ENCODE results near the gene CTSE. TPM values are rescaled to one million over a fixed set of nuclear protein-coding genes. Genes with fewer than 3 reads are reported as not detected.

Gene CTSE
- total and polyA plus RNA-seq, 2 donors (not counting 1 experiment from before 2014, with no cell fraction given) = not detected

DNA sequence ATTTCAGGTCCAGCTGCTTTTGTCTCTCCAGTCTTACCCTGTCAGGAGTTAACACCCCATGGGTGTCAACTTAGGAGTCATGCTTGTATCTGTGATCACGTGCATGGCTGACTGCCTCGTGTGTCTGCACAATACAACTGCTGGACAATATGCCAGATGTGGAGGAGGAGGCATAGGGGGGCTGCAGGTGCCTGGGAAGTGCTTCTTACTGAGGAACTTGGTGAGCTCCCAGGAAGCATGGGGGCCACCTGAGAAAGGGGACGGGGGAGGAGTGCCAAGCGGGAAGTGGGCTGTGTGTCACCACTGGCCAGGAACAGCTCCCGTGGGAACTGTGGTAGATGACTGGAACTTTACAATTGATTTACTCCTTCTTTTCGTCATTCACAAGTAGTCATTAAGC, 38.8 kb upstream of the CTSE start:
- H2AFZ ChIP-seq (ENCODE audit: insufficient read depth, low read depth, low read length, poor library complexity, severe bottlenecking) = no peak overlapping the region
- H3K27me3 ChIP-seq (replicated peaks in 1 of 4; ENCODE audit: control extremely low read depth in 1 of 4, control insufficient read depth in 3 of 4, insufficient read depth in 4 of 4, low read length in 3 of 4) = no peaks in the 10 kb centered on the region
- peaks cover 10 to 16% of the 10 kb centered on the region in 2 experiments for H3K36me3 ChIP-seq (replicated peaks in 1 of 2; ENCODE audit: control extremely low read depth in 1 of 2, control insufficient read depth in 1 of 2, extremely low read depth in 1 of 2, insufficient read depth in 2 of 2, low read length in 1 of 2)
- peak overlapping the region; percentile 71 for H3K27ac Mint-ChIP-seq
- no peak overlapping the region for H3K4me2 ChIP-seq (replicated peaks; ENCODE audit: low read depth, low read length, poor library complexity, severe bottlenecking)
- H3K9ac ChIP-seq (ENCODE audit: low read length) = no peak overlapping the region
- H3K27ac ChIP-seq (ENCODE audit: low read length in 2 of 2) = peak overlapping the region in 1 of 2 donors; percentile 23
- no peak overlapping the region for H3K4me3 ChIP-seq (ENCODE audit: control extremely low read depth in 1 of 5, extremely low read depth in 1 of 5, insufficient read depth in 1 of 5, low read depth in 2 of 5, low read length in 4 of 5)
- peaks cover 27% of the 10 kb centered on the region for H3K79me2 ChIP-seq (ENCODE audit: control insufficient read depth, insufficient read depth, low read length)
- ATAC-seq (ENCODE audit: low read depth) (no peak), DNase-seq (no peak)
- no peaks in the 10 kb centered on the region for H3K9me3 Mint-ChIP-seq (ENCODE audit: insufficient read depth)
- peaks cover 68% of the 10 kb centered on the region for H3K4me1 Mint-ChIP-seq
- intact Hi-C loops (cut with micrococcal nuclease) = no loop called here
- ChIA-PET CTCF (interaction anchor here (0.9 to 1.2 kb wide), 2 partner anchors 14 to 32 kb away, joined by 3 to 10 read pairs; no protein-coding TSS in a partner anchor), POLR2A (interaction anchor here (1.1 kb wide), 1 partner anchor 31 kb away, joined by 3 read pairs; no protein-coding TSS in a partner anchor)
- peaks cover 0 to 1% (median 0%) of the 10 kb centered on the region in 3 donors for H3K9me3 ChIP-seq (ENCODE audit: control extremely low read depth in 1 of 3, control insufficient read depth in 2 of 3, insufficient read depth in 1 of 3, low read length in 2 of 3)
- no peaks in the 10 kb centered on the region for H3K27me3 Mint-ChIP-seq
- 51% methylated on average over 3 of the region's 6 CpGs for WGBS (ENCODE audit: insufficient coverage)
- peaks cover 44 to 59% of the 10 kb centered on the region in 2 donors for H3K4me1 ChIP-seq (ENCODE audit: control insufficient read depth in 2 of 2, insufficient read depth in 2 of 2, low read length in 2 of 2)
- no peak overlapping the region for H3K4me3 Mint-ChIP-seq
- no peaks in the 10 kb centered on the region for H4K20me1 ChIP-seq (ENCODE audit: control insufficient read depth, insufficient read depth, low read length, poor library complexity, severe bottlenecking)
- TF ChIP-seq, protein P1, sequence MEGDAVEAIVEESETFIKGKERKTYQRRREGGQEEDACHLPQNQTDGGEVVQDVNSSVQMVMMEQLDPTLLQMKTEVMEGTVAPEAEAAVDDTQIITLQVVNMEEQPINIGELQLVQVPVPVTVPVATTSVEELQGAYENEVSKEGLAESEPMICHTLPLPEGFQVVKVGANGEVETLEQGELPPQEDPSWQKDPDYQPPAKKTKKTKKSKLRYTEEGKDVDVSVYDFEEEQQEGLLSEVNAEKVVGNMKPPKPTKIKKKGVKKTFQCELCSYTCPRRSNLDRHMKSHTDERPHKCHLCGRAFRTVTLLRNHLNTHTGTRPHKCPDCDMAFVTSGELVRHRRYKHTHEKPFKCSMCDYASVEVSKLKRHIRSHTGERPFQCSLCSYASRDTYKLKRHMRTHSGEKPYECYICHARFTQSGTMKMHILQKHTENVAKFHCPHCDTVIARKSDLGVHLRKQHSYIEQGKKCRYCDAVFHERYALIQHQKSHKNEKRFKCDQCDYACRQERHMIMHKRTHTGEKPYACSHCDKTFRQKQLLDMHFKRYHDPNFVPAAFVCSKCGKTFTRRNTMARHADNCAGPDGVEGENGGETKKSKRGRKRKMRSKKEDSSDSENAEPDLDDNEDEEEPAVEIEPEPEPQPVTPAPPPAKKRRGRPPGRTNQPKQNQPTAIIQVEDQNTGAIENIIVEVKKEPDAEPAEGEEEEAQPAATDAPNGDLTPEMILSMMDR (IDR thresholded peaks at IDR 0.05) = no peak
- TF ChIP-seq EZH2 (IDR thresholded peaks at IDR 0.05; ENCODE audit: borderline replicate concordance, insufficient read depth, low read depth, low read length, poor library complexity, severe bottlenecking) = no peak

DNA sequence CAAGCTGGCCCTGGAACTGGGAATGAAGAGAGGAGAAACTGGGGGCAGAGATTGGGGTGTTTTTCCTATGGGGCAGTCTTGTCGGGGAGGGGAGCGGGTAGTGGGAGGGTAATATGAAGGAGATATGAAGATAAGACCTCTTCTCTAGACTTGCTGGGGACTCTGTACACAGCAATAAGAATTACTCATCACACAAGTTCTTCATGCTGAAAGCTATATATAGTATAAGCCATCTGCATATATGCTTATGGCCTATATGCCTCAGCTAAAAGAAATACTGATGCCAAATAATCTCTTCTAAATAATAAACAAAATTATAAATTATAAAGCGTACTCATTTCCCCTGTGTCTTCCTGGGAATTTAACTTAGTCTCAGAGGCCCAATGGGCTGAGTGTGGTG, 37.1 kb upstream of the CTSE start:
- no peak for ATAC-seq (ENCODE audit: low read depth)
- H3K79me2 ChIP-seq (ENCODE audit: control insufficient read depth, insufficient read depth, low read length) = peaks cover 31% of the 10 kb centered on the region

More for the DNA sequence above, 37.1 kb upstream of the CTSE start:
- peaks cover 28 to 43% of the 10 kb centered on the region in 2 donors for H3K4me1 ChIP-seq (ENCODE audit: control insufficient read depth in 2 of 2, insufficient read depth in 2 of 2, low read length in 2 of 2)
- Mint-ChIP-seq H3K27me3 (no peaks in the 10 kb centered on the region), H3K27ac (peak overlapping the region; percentile 38), H3K9me3 (ENCODE audit: insufficient read depth) (no peaks in the 10 kb centered on the region), H3K4me1 (peaks cover 63% of the 10 kb centered on the region), H3K4me3 (no peak overlapping the region)
- peaks cover 10 to 16% of the 10 kb centered on the region in 2 experiments for H3K36me3 ChIP-seq (replicated peaks in 1 of 2; ENCODE audit: control extremely low read depth in 1 of 2, control insufficient read depth in 1 of 2, extremely low read depth in 1 of 2, insufficient read depth in 2 of 2, low read length in 1 of 2)
- no peak overlapping the region for H3K27ac ChIP-seq (ENCODE audit: low read length in 2 of 2)
- intact Hi-C loops (cut with micrococcal nuclease) = no loop called here
- no peaks in the 10 kb centered on the region for H4K20me1 ChIP-seq (ENCODE audit: control insufficient read depth, insufficient read depth, low read length, poor library complexity, severe bottlenecking)
- POLR2A ChIA-PET = interaction anchor here (1.2 kb wide), 1 partner anchor 19 kb away, joined by 3 read pairs; no protein-coding TSS in a partner anchor
- no peaks in the 10 kb centered on the region for H3K27me3 ChIP-seq (replicated peaks in 1 of 4; ENCODE audit: control extremely low read depth in 1 of 4, control insufficient read depth in 3 of 4, insufficient read depth in 4 of 4, low read length in 3 of 4)
- H3K4me2 ChIP-seq (replicated peaks; ENCODE audit: low read depth, low read length, poor library complexity, severe bottlenecking) = no peak overlapping the region
- TF ChIP-seq, protein P1 (IDR thresholded peaks at IDR 0.05) = no peak
- no peak overlapping the region for H2AFZ ChIP-seq (ENCODE audit: insufficient read depth, low read depth, low read length, poor library complexity, severe bottlenecking)
- no peak overlapping the region for H3K4me3 ChIP-seq (ENCODE audit: control extremely low read depth in 1 of 5, extremely low read depth in 1 of 5, insufficient read depth in 1 of 5, low read depth in 2 of 5, low read length in 4 of 5)
- H3K9ac ChIP-seq (ENCODE audit: low read length) = no peak overlapping the region
- whole genome bisulfite sequencing (ENCODE audit: insufficient coverage) = no CpG with 5 or more reads among the region's 3 CpGs
- peaks cover 0 to 1% (median 0%) of the 10 kb centered on the region in 3 donors for H3K9me3 ChIP-seq (ENCODE audit: control extremely low read depth in 1 of 3, control insufficient read depth in 2 of 3, insufficient read depth in 1 of 3, low read length in 2 of 3)
- CTCF ChIA-PET = interaction anchor here (0.6 to 3.3 kb wide), 5 partner anchors 9 to 84 kb away, joined by 3 to 27 read pairs (median 4); no protein-coding TSS in a partner anchor
- DNase-seq = no peak

Measured in B cell (primary cell).